Mesenteric fat pad (tissue), 1 donor: ENCODE data around the gene PTPN6. TPM values are rescaled to one million over a fixed set of nuclear protein-coding genes. Genes with fewer than 3 reads are reported as not detected.

Source experiments
- DNase-seq: peaks from one replicate; pipeline ENCODE4 v3.0.0-alpha.2; 2020; ENCODE audit warnings: low spot score
- total RNA-seq: library from RNA; stranded (reverse); fragmentation: NEBNext Ultra II Directional; extraction: Animal tissue kit (Norgen Biotek cat#: 25700); gene quantifications from one replicate; pipeline ENCODE4 v1.2.1, GENCODE V29; 2021
- donor health status: DM: yes; HTN: yes; CAD: no.

The PTPN6 gene
- total RNA-seq, 1 donor from 2014 or later: 47.2 TPM

DNA sequence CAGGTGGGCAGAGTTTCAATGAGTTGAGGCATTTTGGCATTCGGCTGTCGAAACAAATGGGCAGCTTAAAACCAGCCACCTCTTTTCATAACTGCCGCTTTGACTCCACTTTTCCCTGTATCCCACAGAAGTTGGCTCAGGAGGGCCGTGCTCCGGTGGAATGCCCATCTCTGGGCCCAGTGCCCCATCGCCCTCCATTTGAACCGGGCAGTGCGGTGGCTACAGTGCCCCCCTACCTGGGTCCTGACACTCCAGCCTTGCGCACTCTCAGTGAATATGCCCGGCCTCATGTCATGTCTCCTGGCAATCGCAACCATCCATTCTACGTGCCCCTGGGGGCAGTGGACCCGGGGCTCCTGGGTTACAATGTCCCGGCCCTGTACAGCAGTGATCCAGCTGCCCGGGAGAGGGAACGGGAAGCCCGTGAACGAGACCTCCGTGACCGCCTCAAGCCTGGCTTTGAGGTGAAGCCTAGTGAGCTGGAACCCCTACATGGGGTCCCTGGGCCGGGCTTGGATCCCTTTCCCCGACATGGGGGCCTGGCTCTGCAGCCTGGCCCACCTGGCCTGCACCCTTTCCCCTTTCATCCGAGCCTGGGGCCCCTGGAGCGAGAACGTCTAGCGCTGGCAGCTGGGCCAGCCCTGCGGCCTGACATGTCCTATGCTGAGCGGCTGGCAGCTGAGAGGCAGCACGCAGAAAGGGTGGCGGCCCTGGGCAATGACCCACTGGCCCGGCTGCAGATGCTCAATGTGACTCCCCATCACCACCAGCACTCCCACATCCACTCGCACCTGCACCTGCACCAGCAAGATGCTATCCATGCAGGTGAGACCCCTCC is 12.6 kb upstream of the PTPN6 start:
- no peak for DNase-seq

DNA sequence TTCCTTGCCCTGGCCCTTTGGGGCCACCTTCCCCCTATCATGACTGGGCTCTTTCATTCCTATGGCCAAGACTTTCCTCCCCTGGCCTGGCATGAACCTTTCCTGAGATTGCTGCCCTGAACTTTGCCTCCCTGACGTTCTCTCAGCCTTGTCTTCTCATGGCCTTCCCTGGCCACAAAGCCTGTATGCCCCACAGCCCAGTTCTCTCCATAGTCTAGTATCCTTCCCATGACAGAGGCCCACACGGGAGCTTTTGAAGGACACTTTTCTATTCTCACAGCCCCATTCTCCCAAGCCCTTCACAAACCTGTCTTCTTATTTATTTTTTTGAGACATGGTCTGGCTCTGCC is 12.0 kb upstream of the PTPN6 start:
- no peak for DNase-seq

DNA sequence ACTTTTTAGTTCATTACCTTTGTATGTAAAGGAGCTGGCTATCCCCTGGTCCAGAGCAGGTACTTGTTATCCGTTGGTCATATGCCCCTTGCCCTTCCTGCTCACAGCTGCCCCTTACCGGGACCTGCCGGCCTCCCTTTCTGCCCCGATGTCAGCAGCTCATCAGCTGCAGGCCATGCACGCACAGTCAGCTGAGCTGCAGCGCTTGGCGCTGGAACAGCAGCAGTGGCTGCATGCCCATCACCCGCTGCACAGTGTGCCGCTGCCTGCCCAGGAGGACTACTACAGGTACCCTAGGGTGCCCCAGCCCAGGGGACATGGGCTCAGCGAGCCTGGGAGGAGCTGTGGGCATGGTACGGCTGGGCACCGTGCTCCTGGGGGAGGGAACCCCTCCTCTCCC is 9.9 kb upstream of the PTPN6 start:
- DNase-seq: no peak

DNA sequence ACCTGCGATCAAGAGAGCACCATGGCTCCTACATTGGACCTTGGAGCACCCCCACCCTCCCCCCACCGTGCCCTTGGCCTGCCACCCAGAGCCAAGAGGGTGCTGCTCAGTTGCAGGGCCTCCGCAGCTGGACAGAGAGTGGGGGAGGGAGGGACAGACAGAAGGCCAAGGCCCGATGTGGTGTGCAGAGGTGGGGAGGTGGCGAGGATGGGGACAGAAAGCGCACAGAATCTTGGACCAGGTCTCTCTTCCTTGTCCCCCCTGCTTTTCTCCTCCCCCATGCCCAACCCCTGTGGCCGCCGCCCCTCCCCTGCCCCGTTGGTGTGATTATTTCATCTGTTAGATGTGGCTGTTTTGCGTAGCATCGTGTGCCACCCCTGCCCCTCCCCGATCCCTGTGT is 9.4 kb upstream of the PTPN6 start:
- DNase-seq: no peak

DNA sequence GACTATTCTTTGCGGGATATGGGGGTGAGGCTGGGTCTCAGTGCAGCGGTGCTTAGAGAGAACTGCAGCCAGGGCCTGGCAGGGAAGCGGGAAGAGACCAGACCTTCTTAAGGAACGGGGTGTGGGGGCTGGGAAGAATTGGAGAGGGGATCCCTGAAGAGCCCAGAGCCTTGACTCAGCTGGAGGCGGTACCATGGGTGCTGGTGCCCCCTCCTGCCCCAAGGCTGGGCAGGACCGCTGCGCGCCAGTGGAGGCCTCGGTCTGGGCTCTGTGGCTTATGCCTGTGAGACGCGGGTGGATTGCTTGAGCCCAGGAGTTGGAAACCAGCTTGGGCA is 8.9 kb upstream of the PTPN6 start:
- no peak for DNase-seq

DNA sequence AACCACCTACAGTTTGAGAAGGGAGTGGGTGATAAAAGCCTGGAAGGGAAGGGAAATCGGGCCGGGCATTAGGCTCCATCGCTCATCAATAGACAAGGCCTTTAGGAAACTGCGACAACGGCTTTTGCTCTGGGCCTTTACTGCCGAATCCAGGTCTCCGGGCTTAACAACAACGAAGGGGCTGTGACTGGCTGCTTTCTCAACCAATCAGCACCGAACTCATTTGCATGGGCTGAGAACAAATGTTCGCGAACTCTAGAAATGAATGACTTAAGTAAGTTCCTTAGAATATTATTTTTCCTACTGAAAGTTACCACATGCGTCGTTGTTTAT is 7.8 kb upstream of the PTPN6 start:
- no peak for DNase-seq

DNA sequence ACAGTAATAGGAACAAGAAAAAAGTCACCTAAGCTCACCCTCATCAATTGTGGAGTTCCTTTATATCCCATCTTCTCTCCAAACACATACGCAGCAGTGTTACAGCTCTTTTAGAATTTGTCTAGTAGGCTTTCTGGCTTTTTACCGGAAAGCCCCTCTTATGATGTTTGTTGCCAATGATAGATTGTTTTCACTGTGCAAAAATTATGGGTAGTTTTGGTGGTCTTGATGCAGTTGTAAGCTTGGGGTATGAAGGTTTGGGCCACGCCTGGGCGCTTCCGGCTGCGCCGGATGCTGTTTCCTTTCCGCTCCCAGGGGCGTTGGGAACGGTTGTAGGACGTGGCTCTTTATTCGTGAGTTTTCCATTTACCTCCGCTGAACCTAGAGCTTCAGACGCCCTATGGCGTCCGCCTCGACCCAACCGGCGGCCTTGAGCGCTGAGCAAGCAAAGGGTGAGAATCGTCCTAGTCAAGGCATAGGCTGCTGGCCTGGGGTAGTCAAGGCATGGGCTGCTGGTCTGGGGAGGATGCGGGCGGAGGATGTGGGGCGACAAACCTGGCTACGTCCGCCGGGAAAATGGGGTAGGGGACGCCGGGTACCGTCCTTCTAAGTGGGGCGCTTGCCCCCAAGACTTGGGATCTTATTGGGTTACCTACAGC is 7.3 kb upstream of the PTPN6 start, which contains the start of the genes C12orf57 and RNU7-1:
TSS of gene C12orf57 (plus strand) at position 301 of the 659 bp plus-strand sequence. CDS start at position 401, 100 bp downstream.
TSS of gene RNU7-1 (plus strand) at position 95 of the 659 bp plus-strand sequence.
- DNase-seq: no peak

DNA sequence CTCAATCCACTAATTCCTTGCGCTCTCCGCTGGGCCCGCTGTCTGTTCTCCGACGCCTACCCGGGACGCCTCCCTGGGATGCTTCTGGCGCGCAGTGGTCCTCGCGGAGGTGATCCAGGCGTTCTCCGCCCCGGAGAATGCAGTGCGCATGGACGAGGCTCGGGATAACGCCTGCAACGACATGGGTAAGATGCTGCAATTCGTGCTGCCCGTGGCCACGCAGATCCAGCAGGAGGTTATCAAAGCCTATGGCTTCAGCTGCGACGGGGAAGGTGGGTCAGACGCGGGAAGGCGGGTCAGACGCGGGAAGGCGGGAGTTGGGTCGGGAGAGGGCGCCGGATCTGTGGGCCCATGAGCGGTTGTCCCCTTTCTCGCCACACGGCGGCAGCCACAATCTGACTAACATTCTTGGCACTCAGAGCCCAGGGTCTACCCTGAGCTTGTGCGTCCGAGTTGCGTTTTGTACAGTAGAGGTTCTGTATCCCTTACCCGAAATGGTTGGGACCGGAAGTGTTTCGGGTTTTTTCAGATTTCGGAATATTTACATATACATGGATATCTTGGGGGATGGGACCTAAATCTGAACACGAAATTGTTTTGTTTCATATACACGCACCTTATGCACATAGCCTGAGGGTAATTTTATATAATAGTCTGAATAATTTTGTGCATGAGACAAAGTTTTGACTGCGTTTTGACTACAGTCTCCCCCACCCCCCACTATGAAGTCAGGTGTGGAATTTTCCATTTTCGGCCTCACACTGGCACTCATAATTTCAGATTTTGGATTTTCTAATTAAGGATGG is 6.6 kb upstream of the PTPN6 start:
- peak; percentile 96 for DNase-seq

DNA sequence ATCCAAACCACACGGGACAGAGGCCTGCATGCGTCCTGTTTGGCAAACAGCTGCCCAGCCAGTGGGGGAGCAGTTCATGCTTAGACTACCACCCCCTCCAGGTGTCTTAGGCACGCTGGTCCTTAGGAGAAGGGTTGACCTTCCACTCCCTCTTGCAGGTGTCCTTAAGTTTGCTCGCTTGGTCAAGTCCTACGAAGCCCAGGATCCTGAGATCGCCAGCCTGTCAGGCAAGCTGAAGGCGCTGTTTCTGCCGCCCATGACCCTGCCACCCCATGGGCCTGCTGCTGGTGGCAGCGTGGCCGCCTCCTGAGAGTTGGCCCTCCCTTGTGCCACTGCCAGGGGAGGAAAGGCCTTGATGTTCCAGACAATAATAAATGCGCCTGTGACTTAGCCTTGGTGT is 5.5 kb upstream of the PTPN6 start:
- DNase-seq: no peak

DNA sequence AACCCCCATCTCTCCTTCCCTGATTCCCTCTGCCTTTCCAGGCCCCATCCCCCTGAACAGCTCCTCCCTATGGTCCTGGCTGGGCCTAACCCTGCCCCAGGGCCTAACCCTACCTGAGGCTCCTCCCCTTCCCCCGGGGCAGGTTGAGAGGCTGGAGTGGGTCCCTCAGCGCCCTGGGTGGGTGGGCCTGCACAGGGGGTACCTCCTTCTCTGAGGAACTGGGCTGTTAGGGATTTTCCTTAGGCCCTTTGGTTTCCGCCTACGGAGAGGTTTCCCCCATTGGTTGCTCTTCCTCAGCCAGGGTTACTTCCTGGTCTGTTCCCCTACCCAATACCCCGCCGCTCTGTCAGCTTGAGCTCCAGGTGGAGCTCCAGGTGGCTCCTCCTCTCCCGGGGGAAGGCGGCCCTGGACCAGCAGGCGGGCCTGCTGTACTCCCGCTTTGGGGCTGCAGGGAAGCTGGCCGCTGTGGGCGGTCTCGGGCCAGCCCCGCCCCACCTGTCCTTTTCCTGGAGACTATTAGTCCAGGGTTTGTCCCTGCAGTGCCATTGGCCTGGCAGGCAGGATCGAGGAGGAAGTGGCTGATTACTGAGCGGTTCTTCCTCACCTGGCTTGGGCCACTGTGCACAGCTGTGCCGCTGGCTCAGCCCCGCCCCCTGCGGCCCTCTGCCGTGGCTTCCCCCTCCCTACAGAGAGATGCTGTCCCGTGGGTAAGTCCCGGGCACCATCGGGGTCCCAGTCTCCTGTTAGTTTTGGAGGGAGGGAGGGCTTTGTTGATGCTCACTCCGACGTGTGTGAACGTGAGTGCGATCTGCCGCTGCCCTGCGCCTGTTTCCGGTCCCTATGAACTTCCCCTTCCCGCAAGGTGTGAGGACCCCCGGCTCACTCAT is 4.9 kb upstream of the PTPN6 start:
- no peak for DNase-seq

DNA sequence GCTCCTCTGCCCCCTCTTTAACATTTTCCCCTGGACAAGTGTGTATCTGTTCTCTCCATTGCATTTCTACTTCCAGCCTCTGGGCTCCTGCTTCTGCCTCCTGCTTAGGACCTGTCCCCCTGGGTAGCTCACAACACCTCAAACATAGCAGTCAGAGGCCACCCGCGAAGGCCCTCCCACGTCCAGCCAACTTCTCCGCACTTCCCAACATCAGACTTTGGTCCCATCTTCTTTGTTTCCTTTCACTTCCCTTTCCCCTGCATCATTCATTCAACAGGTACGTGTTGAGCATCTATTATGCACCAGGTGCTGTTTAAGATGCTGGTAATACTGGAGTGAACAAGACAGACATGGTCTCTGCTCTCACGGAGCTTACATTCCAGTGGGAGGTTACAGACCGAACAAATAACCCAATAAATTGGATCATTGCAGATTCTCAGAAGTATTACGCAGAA is 4.2 kb upstream of the PTPN6 start:
- DNase-seq: no peak

DNA sequence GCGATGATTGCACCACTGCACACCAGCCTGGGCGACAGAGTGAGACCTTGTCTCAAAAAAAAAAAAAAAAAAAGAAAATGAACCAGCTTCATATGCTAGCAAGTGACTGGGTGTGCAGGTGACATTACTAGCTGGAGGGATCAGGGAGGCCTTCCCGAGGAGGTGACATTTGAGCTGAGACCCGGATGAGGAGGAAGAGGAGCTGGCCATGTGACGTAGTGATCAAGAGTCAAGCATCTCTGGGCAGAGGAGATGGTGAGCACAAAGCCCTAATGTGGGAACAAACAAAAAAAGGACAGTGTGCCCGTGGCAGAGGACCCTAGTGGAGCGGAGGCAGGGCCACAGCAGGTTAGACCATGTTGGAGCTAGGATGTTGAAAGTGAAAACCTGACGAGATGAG is 3.5 kb upstream of the PTPN6 start:
- DNase-seq: no peak

DNA sequence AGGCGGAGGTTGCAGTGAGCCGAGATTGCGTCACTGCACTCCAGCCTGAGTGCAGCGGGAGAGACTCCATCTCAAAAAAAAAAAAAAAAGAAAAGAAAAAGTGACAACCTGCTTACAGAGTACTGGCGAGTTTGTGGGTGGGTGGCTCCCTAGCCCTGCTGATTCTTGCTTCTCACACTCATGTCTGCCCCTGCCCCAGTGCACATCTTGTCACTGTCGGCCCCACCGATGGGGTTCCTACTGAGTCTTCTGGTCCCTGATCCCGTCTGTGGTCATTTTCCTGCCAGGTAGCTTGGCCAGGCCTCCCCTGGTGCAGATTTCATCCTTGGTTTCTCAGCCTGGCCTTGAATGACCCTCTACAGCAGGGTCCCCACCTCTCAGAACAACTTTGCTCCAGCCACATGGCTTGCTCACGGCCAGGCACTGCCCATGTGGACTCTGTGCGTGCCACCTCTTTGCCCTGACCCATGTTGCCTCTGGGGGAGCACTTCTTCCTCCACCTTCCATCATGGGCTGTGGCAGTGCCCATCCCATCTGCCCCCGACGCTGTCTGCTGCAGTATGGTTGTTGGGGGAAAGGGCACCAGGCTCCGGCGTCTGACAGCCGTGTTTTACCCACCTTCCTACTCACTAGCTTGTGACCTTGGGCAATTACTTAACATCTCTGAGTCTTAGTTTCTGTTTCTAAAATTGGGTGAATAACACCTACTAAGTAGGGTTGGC is 2.1 kb upstream of the PTPN6 start:
- no peak for DNase-seq

DNA sequence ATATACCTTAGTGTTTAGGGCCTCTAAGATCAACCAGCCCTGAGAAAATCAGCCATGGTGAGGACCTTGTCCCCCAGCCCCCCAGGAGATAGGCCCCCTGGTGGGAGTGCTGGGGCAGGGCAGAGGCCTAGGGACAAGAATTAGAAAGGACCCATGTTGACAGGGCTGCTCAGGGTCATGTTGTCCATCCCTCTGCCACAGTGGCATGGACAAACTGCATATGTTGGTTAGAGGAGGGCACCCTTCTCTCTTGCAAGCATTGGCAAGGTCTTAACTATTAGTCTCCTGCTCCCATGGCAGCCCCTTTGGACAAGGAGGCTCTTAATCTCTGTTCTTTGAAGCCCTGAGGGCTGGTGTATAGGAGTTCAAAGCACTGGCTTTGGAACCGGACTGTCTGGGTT is 755 bp upstream of the PTPN6 start:
- DNase-seq: no peak

DNA sequence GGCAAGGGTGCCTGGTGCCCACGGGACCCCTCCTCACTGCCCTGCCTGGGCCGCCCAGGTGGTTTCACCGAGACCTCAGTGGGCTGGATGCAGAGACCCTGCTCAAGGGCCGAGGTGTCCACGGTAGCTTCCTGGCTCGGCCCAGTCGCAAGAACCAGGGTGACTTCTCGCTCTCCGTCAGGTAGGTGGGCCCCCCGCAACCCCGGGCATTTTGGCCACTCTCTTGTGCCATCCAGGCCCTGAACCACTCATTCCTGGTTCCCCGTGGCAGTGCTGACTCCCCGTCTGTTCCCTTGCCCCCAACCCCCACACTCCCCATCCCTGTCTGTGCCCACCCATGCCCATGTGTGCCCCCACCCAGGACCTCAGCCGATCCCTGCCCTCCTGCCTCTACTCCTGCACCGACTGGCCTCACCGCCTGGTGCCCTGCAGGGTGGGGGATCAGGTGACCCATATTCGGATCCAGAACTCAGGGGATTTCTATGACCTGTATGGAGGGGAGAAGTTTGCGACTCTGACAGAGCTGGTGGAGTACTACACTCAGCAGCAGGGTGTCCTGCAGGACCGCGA is 480 bp downstream of the PTPN6 start:
- DNase-seq: no peak

DNA sequence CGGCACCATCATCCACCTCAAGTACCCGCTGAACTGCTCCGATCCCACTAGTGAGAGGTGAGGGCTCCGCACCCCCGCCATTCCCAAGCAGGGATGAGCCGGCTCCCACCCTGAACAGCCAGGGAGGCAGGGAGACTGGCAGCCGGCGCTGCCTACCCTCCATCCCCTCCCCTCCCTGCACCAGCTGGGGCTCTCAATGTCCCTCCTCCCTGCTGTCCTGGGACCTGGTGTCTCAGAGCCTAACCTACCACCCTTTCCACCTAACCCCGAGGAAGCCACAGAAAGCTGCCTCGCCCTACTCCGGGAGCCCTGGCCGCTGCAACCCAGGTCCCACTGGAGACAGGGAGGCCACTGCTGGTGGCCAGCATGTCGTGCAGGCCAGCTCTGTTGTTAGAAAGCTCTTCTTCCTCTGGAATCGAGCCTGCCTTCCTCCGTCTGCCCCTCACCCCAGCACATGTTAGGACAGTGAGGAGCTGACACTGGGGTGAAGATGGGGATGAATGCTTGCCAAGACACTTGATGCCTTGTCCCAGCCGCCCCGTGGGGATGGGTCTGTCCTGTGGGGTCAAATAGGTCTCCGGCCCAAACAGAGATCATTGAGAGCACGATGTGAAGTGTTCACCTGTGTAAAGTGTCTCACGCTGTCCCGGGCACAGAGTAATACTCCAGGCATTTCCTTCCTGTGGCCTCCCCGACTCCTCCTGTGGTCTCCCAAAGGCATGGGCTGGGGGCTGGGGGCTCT is 1.1 kb downstream of the PTPN6 start:
- DNase-seq: no peak

DNA sequence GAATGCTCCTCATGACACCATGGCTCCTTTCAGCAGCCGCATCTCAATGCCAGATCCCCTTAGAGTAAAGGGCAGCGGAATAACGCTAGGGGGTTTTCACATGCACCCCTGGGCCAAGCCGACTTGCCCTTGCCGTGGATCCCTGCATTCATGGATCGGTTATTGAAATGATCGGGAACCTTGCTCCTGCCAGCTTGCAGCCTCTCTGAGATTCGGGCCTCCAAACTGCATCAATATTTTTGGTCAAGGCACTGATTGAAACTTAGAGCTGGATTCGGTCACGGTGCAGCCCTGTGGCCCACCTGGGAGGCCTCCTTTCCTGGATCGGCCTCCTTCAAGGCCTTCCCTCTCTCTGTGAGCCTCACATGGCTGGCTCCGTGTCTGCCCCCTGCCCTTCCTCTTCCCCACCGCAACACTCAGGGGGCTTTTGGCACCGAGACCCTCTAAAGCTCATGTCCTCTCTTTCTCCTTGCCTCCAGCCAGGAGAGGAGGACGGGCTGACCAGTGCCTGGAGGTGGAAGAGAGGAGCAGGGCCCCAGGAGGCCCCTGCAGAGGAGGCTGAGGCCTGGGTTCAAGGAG is 1.8 kb downstream of the PTPN6 start:
- DNase-seq: no peak

DNA sequence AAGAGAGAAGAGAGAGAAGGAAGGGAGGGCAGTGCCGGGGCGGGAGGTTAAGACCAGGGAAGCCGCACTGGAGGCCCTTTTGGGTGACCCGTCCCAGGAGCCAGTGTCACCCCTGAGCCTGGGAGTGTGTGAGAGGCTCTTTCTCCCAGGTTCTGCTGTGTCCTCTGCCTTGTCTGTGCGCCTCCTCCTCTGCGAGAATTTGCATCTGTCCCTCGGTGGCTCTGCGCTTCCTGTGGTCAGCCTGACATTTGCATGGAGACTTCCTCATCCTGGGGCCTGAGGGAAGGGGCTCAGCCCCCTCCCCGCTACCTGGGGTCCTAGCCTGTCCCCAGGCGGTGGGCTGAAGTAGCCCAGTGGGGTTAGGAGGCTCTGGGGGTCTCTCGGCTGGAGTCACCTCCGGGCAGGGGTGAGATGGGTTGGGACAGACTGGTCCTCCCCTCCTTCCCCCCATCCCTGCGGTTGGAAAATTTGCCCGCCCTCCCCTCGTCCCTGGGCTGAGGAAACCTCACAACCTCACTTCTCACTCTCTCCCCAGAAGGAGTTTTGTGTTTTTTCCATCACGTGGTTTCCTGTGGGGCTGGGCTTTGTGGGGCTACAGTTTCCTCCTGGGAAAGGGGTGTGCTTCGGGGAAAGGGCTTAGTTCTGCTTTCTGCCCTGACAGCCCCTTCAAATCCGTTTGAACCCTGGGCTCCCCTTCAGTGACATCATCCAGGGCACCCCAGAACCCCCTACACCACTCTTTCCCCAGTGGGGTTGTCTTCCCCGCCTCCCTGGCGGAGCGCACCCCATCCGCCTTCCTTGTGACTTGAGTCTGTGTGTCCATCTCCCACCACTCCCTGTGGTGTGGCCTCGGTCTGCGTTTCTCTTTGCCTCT is 2.5 kb downstream of the PTPN6 start:
- DNase-seq: no peak
